Epithelial cell of proximal tubule (primary cell): Measurements from ENCODE around the gene DYNLRB2. TPM values are rescaled to one million over a fixed set of nuclear protein-coding genes. Genes with fewer than 3 reads are reported as not detected.

ENCODE experiments used
- DNase-seq: peaks from one replicate; pipeline ENCODE4 v3.0.0-alpha.2; 2011; ENCODE audit warnings: low read depth
- H3K4me3 ChIP-seq: 2 replicates; pipeline ENCODE4 v1.5.1; 2011; ENCODE audit warnings: low read depth, mild to moderate bottlenecking, low read length
- CTCF ChIP-seq: conservative IDR thresholded peaks from 2 replicates; pipeline ENCODE4 v1.5.1; 2012; ENCODE audit warnings: low read depth, mild to moderate bottlenecking, low read length
- total RNA-seq: library from RNA; depleted of rRNA; stranded (reverse); fragments of >200 nt; gene quantifications from 2 replicates; pipeline ENCODE4 v1.2.3, GENCODE V29; 2015

DYNLRB2 gene
- total RNA-seq, 1 donor from 2014 or later, result not detected

- DNase-seq, result no peak
- H3K4me3 ChIP-seq, result no peak overlapping the region
- TF ChIP-seq CTCF, result no peak
Observed at GRCh38 chr16:80563066-80563465, 22.3 kb downstream of the DYNLRB2 start.

- no peak for DNase-seq
- TF ChIP-seq CTCF, result no peak
- H3K4me3 ChIP-seq, result no peak overlapping the region
Observed at GRCh38 chr16:80564394-80564793, 23.6 kb downstream of the DYNLRB2 start.

- no peak overlapping the region for H3K4me3 ChIP-seq
- TF ChIP-seq CTCF, result no peak
- no peak for DNase-seq
Observed at GRCh38 chr16:80569440-80570105, 28.8 kb downstream of the DYNLRB2 start.

GRCh38 chr16:80570106-80570478 lies 29.3 kb downstream of the DYNLRB2 start:
- DNase-seq, result no peak
- H3K4me3 ChIP-seq, result no peak overlapping the region
- TF ChIP-seq CTCF, result no peak

GRCh38 chr16:80573700-80574120 lies 32.9 kb downstream of the DYNLRB2 start:
- no peak for TF ChIP-seq CTCF
- no peak overlapping the region for H3K4me3 ChIP-seq
- DNase-seq, result no peak

- no peak overlapping the region for H3K4me3 ChIP-seq
- no peak for DNase-seq
- TF ChIP-seq CTCF, result no peak
Observed at GRCh38 chr16:80576343-80576912, 35.6 kb downstream of the DYNLRB2 start.
